Measurements from ENCODE around the gene KRT26.
"Not testable (repeated sequence)": the region's sequence is repeated elsewhere in the genome, so short reads cannot be mapped to it uniquely, and the experiment has no call there.

Gene KRT26

GRCh38 chr17:40818343-40818732, 46.3 kb upstream of the KRT26 start:
- TF ChIP-seq POLR2A (IDR thresholded peaks at IDR 0.05; ENCODE audit: extremely low read depth, insufficient read length) (no peak), MYC (IDR thresholded peaks at IDR 0.05; ENCODE audit: low read depth, low read length) (no peak), CTCF (IDR thresholded peaks at IDR 0.05; ENCODE audit: low read depth, low read length) (no peak), MAX (IDR thresholded peaks at IDR 0.05; ENCODE audit: low read depth, low read length) (no peak)
- DNase-seq (ENCODE audit: low read depth) = no peak

GRCh38 chr17:40817103-40817682, 45.2 kb upstream of the KRT26 start:
- no peak for TF ChIP-seq MAX (IDR thresholded peaks at IDR 0.05; ENCODE audit: low read depth, low read length)
- TF ChIP-seq POLR2A (IDR thresholded peaks at IDR 0.05; ENCODE audit: extremely low read depth, insufficient read length) = no peak
- TF ChIP-seq CTCF (IDR thresholded peaks at IDR 0.05; ENCODE audit: low read depth, low read length) = no peak
- TF ChIP-seq MYC (IDR thresholded peaks at IDR 0.05; ENCODE audit: low read depth, low read length) = no peak
- DNase-seq (ENCODE audit: low read depth) = no peak
- no peak overlapping the region for H3K4me3 ChIP-seq (ENCODE audit: low read depth, low read length)

More at GRCh38 chr17:40818343-40818732, 46.3 kb upstream of the KRT26 start:
- H3K4me3 ChIP-seq (ENCODE audit: low read depth, low read length) = peak overlapping the region; percentile 94

- TF ChIP-seq MAX (IDR thresholded peaks at IDR 0.05; ENCODE audit: low read depth, low read length) = no peak
- no peak for TF ChIP-seq MYC (IDR thresholded peaks at IDR 0.05; ENCODE audit: low read depth, low read length)
- TF ChIP-seq CTCF (IDR thresholded peaks at IDR 0.05; ENCODE audit: low read depth, low read length) = no peak
- TF ChIP-seq POLR2A (IDR thresholded peaks at IDR 0.05; ENCODE audit: extremely low read depth, insufficient read length) = no peak
- H3K4me3 ChIP-seq (ENCODE audit: low read depth, low read length) = no peak overlapping the region
- DNase-seq (ENCODE audit: low read depth) = no peak
These were observed 44.6 kb upstream of the KRT26 start for GRCh38 chr17:40816569-40816968.

GRCh38 chr17:40815381-40815780, 43.4 kb upstream of the KRT26 start:
- no peak overlapping the region for H3K4me3 ChIP-seq (ENCODE audit: low read depth, low read length)
- DNase-seq (ENCODE audit: low read depth) = no peak
- TF ChIP-seq CTCF (IDR thresholded peaks at IDR 0.05; ENCODE audit: low read depth, low read length) (no peak), POLR2A (IDR thresholded peaks at IDR 0.05; ENCODE audit: extremely low read depth, insufficient read length) (no peak), MYC (IDR thresholded peaks at IDR 0.05; ENCODE audit: low read depth, low read length) (no peak), MAX (IDR thresholded peaks at IDR 0.05; ENCODE audit: low read depth, low read length) (no peak)

- H3K4me3 ChIP-seq (ENCODE audit: low read depth, low read length); DNase-seq (ENCODE audit: low read depth): not testable (repeated sequence)
These were observed 42.7 kb upstream of the KRT26 start for GRCh38 chr17:40814657-40815056.

- H3K4me3 ChIP-seq (ENCODE audit: low read depth, low read length) = no peak overlapping the region
- DNase-seq (ENCODE audit: low read depth) = no peak
- TF ChIP-seq MYC (IDR thresholded peaks at IDR 0.05; ENCODE audit: low read depth, low read length) = no peak
- no peak for TF ChIP-seq MAX (IDR thresholded peaks at IDR 0.05; ENCODE audit: low read depth, low read length)
- no peak for TF ChIP-seq CTCF (IDR thresholded peaks at IDR 0.05; ENCODE audit: low read depth, low read length)
- TF ChIP-seq POLR2A (IDR thresholded peaks at IDR 0.05; ENCODE audit: extremely low read depth, insufficient read length) = no peak
These were observed 41.8 kb upstream of the KRT26 start for GRCh38 chr17:40813804-40814203.

Measured in NB4 (cell line).